OCI-LY7 (cell line): Measurements from ENCODE around the gene CYRIA.

Experiments used
- EZH2phosphoT487 ChIP-seq: fragments of 200-600 bp; sonication (generic); IDR thresholded peaks from 2 replicates; pipeline ENCODE4 v1.6.1; 2018; ENCODE audit warnings: low read depth, borderline replicate concordance, mild to moderate bottlenecking, mixed run types, antibody characterized with exemption, low read length, moderate library complexity, mixed read lengths
- TF ChIP-seq, protein P1 (sequence below): fragments of 200-600 bp; sonication (generic); conservative IDR thresholded peaks from 2 replicates; pipeline ENCODE4 v1.5.1; 2014; ENCODE audit warnings: mild to moderate bottlenecking, antibody characterized with exemption, low read length, moderate library complexity, mixed read lengths

DNA sequence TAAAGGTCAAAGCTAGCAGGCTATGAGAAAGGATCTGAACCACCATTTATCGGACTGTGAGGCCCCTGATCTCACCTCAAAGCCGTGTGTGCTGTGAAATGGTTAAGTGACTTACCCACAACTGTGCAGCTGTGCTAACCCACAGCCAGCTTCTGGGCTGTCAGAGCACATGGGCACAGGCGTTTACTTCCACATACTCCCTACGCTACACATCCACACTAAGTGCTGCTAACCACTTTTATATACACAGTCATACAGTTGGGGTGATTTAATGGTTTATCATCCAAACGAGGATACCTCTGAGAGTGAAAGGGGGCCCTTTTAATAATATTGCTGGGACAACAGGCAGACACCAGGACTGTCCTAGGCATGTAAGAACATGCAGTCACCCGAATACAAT lies 37.3 kb downstream of the CYRIA start:
- TF ChIP-seq, protein P1, sequence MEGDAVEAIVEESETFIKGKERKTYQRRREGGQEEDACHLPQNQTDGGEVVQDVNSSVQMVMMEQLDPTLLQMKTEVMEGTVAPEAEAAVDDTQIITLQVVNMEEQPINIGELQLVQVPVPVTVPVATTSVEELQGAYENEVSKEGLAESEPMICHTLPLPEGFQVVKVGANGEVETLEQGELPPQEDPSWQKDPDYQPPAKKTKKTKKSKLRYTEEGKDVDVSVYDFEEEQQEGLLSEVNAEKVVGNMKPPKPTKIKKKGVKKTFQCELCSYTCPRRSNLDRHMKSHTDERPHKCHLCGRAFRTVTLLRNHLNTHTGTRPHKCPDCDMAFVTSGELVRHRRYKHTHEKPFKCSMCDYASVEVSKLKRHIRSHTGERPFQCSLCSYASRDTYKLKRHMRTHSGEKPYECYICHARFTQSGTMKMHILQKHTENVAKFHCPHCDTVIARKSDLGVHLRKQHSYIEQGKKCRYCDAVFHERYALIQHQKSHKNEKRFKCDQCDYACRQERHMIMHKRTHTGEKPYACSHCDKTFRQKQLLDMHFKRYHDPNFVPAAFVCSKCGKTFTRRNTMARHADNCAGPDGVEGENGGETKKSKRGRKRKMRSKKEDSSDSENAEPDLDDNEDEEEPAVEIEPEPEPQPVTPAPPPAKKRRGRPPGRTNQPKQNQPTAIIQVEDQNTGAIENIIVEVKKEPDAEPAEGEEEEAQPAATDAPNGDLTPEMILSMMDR: no peak
- TF ChIP-seq EZH2phosphoT487: no peak
